GM18870 (cell line): ENCODE measurements around the gene SLC25A4.
"Not testable (repeated sequence)": the region's sequence is repeated elsewhere in the genome, so short reads cannot be mapped to it uniquely, and the experiment has no call there.

Source experiments
- ATAC-seq: cut with Tn5 transposase; IDR thresholded peaks from one replicate; pipeline ENCODE4 v1.9.1; 2021; ENCODE audit warnings: moderate library complexity; ENCODE audit not compliant: unreplicated experiment

SLC25A4 gene

DNA sequence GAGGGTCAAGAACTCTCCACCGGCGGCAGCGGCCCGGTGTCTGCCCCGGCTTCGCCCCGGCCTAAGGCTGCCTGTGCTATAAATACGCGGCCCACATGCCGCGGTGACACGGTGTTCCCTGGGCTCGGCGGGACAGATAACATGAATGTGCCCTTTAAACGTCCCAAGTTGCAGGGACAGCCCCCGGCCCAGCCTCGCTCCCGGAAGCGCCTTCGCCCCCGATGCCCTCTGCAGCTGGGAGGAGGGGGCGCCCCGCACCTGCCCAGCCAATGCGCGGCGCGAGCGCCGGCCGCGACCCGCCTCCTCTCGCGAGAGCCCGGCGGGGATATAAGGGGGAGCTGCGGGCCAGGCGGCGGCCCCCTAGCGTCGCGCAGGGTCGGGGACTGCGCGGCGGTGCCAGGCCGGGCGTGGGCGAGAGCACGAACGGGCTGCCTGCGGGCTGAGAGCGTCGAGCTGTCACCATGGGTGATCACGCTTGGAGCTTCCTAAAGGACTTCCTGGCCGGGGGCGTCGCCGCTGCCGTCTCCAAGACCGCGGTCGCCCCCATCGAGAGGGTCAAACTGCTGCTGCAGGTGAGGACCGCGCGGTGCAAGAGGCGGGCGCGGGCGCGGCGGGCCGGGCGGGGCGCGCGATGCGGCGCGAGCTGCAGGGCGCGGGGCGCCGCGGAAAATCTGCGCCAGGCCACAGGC lies at the start of gene SLC25A4:
Gene SLC25A4, plus strand, starts transcription at position 355 of the 689 bp plus-strand sequence. Its CDS starts 107 bp downstream, at position 462.
- peak; percentile 80 for ATAC-seq

- no peak for ATAC-seq
Observed at GRCh38 chr4:185093603-185094002, 49.5 kb upstream of the SLC25A4 start.

GRCh38 chr4:185096032-185096653 lies 46.9 kb upstream of the SLC25A4 start:
- no peak for ATAC-seq

- ATAC-seq = no peak
Observed at GRCh38 chr4:185098474-185098873, 44.6 kb upstream of the SLC25A4 start.

- no peak for ATAC-seq
Observed at GRCh38 chr4:185099024-185099682, 43.9 kb upstream of the SLC25A4 start.

GRCh38 chr4:185099940-185100339 lies 43.1 kb upstream of the SLC25A4 start:
- no peak for ATAC-seq

DNA sequence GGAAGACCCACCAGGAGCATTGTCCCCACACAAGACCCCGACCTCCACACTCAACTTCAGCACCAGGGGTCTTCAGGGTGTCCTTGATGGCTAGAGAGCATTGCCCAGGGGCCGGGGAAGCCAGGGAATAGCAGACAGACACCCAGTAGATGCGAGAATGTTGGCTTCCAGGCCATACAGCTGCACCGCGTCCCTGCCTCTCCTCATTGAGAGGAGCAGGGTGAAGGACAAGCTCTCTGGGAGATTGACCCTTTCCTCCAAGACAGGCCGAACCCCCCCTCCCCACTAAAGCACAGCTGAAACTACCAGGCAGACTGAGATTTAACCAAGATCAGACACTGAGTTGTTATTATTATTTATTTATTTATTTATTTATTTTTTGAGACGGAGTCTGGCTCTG lies 42.6 kb upstream of the SLC25A4 start:
- ATAC-seq = no peak

DNA sequence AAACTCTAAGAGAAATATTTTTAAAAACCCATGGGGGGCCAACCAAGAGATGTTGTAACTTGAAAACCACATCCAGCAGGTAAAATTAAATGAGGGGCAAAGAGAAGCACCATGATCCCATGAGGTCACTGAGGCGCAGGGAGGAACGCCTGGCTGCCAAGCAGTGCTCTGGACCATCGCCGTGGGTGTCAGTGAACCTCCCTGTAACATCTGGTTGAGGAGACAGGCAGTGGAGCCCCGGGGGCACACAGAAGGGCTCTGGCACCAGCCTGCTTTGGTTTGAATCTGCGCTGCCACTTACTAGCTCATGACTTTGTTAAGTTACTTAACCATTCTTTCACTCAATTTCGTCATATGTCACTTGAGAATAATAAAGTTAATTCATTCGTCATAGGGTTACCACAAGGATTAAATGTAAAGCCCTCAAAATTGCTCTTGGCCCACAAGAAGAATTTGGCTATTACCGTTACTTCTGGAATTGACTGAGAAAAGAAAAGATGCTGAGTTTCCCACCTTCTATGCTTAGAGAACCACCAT lies 41.6 kb upstream of the SLC25A4 start:
- ATAC-seq = no peak

- ATAC-seq = no peak
Observed at GRCh38 chr4:185104733-185105132, 38.3 kb upstream of the SLC25A4 start.

DNA sequence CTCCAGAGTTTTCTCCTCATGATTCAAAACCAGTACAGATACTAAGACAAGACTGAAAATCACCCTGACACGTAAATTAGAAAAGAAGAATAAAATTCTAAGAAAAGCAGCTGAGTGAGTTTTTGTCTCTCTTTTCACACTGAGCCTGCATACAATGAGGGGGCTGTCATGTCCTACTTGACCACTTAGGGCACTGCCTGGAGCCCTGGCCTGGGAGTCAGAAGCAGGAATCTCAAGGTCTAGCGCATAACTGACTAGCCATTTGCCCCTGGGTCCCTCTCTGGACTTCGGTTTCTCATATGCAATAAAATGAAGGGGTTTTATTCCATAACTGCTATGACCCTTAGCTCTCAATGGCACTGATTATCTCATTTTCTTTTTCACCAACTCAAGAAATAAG lies 36.7 kb upstream of the SLC25A4 start:
- no peak for ATAC-seq

GRCh38 chr4:185107574-185107973 lies 35.5 kb upstream of the SLC25A4 start:
- ATAC-seq = not testable (repeated sequence)

DNA sequence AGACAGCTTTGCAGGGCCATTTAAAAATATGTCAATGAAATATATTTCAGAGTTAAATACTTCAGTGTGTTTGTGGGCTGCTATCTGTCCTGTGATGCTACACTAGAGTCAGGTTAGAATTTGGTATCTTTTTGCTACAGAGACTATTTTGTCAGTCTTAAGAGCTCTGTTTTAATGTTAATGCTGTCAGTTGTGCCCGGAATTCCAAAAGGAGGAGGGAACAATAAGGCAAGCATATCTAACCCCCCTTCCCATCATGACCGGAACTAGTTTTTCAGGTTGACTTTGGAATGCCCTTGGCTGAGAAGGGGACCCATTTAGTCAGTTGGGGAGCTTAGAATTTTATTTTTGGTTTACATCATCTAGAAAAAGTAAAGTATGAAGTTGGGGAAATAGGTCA lies 34.9 kb upstream of the SLC25A4 start:
- no peak for ATAC-seq

DNA sequence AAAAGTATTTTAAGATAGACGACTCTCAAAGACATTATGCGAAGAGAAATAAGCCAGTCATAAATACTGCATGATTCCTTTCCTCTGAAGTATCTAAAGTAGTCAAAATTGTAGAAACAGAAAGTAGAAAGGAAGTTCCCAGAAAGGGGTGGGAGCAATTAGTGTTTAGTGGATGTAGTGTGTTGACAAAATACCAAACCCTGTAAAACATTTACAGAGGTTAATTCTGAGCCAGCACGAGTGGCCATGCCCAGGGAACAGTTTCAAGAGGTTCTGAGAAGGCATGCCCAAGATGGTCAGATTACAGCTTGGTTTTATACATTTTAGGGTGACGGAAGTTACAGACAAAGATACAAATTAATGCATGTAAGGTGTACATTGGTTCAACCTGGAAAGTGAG lies 34.4 kb upstream of the SLC25A4 start:
- no peak for ATAC-seq

DNA sequence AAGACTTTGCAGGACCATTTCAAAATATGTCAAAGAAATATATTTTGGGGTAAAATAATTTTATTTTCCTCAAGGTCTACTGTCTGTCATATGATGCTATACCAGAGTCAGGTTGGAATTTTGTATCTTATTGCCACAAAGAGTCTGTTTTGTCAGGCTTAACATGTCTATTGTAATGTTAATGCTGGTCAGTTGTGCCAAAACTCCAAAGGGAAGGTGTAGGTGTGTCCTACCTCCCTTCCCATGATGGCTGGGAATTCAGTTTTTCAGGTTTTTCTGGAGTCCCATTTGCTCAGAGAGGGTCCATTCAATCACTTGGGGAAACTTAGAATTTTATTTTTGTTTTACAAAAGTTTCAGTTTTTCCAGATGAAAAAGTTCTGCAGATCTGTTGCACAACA lies 33.3 kb upstream of the SLC25A4 start:
- no peak for ATAC-seq

GRCh38 chr4:185110375-185110823 lies 32.7 kb upstream of the SLC25A4 start:
- ATAC-seq = no peak

DNA sequence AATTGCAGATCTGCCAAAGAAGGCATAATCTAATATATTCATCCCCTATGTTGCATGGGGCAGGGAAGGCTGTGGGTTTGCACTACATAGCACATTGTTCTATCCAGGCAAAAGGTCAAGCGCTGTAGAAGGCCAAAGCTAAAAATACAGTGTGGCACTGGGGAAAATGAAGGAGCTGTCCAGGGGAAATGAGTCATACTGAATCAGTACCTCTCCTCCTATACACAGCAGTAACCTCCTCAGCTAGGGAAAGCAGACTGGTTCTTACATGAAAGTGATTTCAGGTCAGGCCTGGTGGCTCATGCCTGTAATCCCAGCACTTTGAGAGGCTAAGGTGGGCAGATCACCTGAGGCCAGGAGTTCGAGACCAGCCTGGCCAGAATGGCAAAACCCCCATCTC lies 31.0 kb upstream of the SLC25A4 start:
- ATAC-seq = no peak

GRCh38 chr4:185113340-185113739 lies 29.7 kb upstream of the SLC25A4 start:
- no peak for ATAC-seq

GRCh38 chr4:185115827-185116232 lies 27.2 kb upstream of the SLC25A4 start:
- no peak for ATAC-seq

DNA sequence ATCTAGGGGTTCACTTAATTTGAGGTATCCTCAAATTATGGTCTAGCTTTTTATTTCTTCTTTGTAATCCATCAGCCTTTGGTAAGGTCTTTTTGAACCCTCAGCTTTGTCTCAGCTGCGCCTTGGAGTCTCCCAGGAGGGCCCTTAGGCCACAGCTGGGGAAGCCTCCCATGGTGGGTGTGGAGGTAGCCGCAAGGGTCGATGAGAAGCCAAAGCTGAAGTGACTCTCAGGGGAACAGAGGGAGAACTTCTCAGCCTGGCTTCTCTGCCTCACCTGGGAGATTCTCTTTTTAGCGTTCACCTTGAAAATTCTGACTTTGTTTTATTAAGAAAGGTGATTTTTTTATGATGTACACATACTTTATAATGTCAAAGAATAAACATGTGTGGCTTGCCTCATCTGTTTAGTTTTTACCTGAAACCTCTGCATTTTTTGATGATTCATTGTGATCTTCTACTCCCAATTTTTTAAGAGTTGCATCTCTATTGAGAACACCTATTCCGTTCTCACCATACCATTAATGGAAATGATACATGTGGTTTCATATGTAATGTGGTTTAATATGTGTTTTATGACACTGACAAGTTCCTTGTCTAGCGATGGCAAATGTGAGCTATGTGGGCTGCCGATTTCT lies 25.6 kb upstream of the SLC25A4 start:
- ATAC-seq = no peak

DNA sequence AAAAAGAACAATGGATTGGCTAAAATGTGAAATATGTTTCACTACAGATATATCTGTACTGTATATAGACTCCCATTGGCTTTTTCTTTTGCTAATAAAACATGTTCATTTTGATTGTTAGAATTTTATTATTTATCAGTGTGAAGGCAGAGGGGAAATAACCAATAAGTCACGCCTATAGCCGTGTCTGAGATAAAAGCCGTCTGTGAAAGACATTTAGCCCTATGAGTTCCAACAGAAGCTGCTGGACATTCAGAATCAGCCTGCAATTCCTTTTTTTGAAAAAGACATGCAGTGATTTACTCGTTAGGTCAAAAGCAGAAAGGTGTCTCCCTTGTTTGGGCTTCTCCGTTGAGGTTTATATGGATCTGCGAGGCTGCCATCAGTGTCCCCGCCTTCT lies 24.2 kb upstream of the SLC25A4 start:
- no peak for ATAC-seq

DNA sequence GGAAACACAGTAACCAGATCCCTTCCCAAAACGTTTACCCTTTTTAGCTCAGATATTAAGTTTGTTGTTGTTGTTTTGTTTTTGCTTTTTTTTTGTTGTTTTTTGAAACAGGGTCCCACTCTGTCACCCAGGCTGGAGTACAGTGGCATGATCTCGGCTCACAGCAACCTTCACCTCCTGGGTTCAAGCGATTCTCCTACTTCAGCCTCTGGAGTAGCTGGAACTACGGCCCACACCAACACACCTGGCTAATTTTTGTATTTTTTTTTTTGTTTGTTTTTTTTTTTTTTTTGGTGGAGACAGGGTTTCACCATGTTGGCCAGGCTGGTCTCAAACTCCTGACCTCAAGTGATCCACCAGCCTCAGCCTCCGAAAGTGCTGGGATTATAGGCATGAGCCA lies 23.6 kb upstream of the SLC25A4 start:
- not testable (repeated sequence) for ATAC-seq
